Glomerular endothelial cell (primary cell): ENCODE measurements around the gene COLQ. TPM values are rescaled to one million over a fixed set of nuclear protein-coding genes. Genes with fewer than 3 reads are reported as not detected.

ENCODE experiments used
- DNase-seq: peaks from one replicate; pipeline ENCODE4 v3.0.0-alpha.2; 2011; ENCODE audit warnings: low read depth, low spot score; ENCODE audit errors: extremely low read depth
- total RNA-seq: library from RNA; depleted of rRNA; stranded (reverse); fragments of >200 nt; gene quantifications from 2 replicates; pipeline ENCODE4 v1.2.3, GENCODE V29; 2015

Gene COLQ
- total RNA-seq, 1 donor from 2014 or later, result 2.6 TPM

- DNase-seq, result no peak
These were observed 518 bp downstream of the COLQ start for GRCh38 chr3:15520804-15521572.

- no peak for DNase-seq
These were observed 1.3 kb downstream of the COLQ start for GRCh38 chr3:15520185-15520584.

GRCh38 chr3:15519096-15519495 lies 2.4 kb downstream of the COLQ start:
- no peak for DNase-seq

- DNase-seq, result no peak
These were observed 6.7 kb downstream of the COLQ start for GRCh38 chr3:15514663-15515340.

GRCh38 chr3:15513810-15514662 lies 7.5 kb downstream of the COLQ start:
- no peak for DNase-seq

GRCh38 chr3:15513116-15513515 lies 8.4 kb downstream of the COLQ start:
- no peak for DNase-seq

GRCh38 chr3:15512166-15512565 lies 9.3 kb downstream of the COLQ start:
- DNase-seq, result no peak

- DNase-seq, result no peak
These were observed 10.3 kb downstream of the COLQ start for GRCh38 chr3:15511156-15511555.

GRCh38 chr3:15510493-15510892 lies 11.0 kb downstream of the COLQ start:
- no peak for DNase-seq

- no peak for DNase-seq
These were observed 14.9 kb downstream of the COLQ start for GRCh38 chr3:15506571-15506970.

- DNase-seq, result no peak
These were observed 15.9 kb downstream of the COLQ start for GRCh38 chr3:15505479-15506165.

GRCh38 chr3:15502616-15503015 lies 18.9 kb downstream of the COLQ start:
- no peak for DNase-seq

- DNase-seq, result no peak
These were observed 20.4 kb downstream of the COLQ start for GRCh38 chr3:15501126-15501525.

GRCh38 chr3:15500107-15500724 lies 21.3 kb downstream of the COLQ start:
- no peak for DNase-seq

GRCh38 chr3:15499536-15499935 lies 22.0 kb downstream of the COLQ start:
- DNase-seq, result no peak

- DNase-seq, result no peak
These were observed 22.9 kb downstream of the COLQ start for GRCh38 chr3:15498431-15499214.

GRCh38 chr3:15497964-15498363 lies 23.5 kb downstream of the COLQ start:
- DNase-seq, result no peak

GRCh38 chr3:15496341-15496664 lies 25.2 kb downstream of the COLQ start:
- DNase-seq, result no peak

GRCh38 chr3:15495461-15496340 lies 25.8 kb downstream of the COLQ start:
- DNase-seq, result no peak
